ENCODE measurements around the gene GRHL1.

- no peak for TF ChIP-seq POLR2AphosphoS5 (IDR thresholded peaks at IDR 0.05; ENCODE audit: insufficient read depth in 1 of 2, low read depth in 1 of 2)
- no peak for TF ChIP-seq CTCF (IDR thresholded peaks at IDR 0.05)
Measured at GRCh38 chr2:9997936-9998335, 46.4 kb downstream of the GRHL1 start.

All from vagina (tissue), 2 donors.